ENCODE measurements around the gene IMMP2L.
"Not testable (repeated sequence)": the region's sequence is repeated elsewhere in the genome, so short reads cannot be mapped to it uniquely, and the experiment has no call there.

IMMP2L gene

DNA sequence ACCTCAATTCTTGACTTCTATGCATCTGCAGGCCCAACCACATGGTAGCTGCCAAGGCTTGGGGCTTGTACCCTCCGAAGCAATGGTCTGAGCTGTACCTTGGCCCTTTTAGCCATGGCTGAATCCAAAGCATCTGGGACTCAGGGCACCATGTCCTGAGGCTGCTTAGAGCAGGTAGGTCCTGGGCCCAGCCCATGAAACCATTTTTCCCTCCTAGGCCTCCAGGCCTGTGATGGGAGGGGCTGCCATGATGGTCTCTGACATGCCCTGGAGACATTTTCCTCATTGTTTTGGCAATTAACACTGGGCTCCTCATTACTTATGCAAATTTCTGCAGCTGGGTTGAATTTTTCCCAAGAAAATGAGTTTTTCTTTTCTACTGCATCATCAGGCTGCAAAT is 889.1 kb downstream of the IMMP2L start:
- TF ChIP-seq, protein P1, sequence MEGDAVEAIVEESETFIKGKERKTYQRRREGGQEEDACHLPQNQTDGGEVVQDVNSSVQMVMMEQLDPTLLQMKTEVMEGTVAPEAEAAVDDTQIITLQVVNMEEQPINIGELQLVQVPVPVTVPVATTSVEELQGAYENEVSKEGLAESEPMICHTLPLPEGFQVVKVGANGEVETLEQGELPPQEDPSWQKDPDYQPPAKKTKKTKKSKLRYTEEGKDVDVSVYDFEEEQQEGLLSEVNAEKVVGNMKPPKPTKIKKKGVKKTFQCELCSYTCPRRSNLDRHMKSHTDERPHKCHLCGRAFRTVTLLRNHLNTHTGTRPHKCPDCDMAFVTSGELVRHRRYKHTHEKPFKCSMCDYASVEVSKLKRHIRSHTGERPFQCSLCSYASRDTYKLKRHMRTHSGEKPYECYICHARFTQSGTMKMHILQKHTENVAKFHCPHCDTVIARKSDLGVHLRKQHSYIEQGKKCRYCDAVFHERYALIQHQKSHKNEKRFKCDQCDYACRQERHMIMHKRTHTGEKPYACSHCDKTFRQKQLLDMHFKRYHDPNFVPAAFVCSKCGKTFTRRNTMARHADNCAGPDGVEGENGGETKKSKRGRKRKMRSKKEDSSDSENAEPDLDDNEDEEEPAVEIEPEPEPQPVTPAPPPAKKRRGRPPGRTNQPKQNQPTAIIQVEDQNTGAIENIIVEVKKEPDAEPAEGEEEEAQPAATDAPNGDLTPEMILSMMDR (IDR thresholded peaks at IDR 0.05; ENCODE audit: insufficient read depth, low read depth, low read length, missing control alignments): no peak
- DNase-seq (ENCODE audit: low read depth): no peak
- no peak overlapping the region for H3K4me3 ChIP-seq (ENCODE audit: low read length)

DNA sequence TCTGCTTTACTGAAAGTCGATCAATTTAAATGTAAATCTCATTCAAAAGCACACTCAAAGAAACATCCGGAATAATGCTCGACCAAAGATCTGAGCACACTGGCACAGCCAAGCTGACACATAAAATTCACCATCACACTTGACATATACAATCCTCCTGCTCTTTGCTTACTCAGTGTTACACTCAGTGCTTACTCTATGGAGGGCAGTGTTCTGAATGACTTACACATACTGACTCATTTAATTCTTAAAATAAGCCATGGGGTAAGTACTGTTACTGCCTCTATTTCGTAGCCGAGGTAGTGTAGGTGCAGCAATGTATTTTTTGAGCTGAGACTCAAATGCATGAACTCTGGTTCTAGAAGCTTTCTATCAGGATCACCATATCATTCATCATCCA is 892.9 kb downstream of the IMMP2L start:
- peak; percentile 4 for DNase-seq (ENCODE audit: low read depth)
- TF ChIP-seq, protein P1 (IDR thresholded peaks at IDR 0.05; ENCODE audit: insufficient read depth, low read depth, low read length, missing control alignments): no peak
- no peak overlapping the region for H3K4me3 ChIP-seq (ENCODE audit: low read length)

DNA sequence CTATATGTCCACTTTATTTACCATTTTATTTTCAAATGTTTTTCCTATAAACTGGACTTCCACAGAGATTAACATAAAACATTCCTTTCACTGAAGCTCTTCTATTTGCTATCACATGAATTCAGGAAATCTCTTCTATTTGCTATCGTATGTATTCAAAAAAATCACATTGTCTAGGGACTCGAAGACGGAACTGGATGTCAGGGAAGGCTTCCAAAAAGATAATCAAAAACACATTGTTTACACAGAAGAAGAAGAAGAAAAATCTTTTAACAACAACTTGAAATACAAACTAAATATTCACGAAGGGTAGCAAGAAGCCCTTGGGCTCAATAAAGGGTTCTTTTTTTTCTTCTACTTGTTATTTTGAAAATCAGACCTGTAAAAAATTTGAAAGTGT is 897.5 kb downstream of the IMMP2L start:
- H3K4me3 ChIP-seq (ENCODE audit: low read length): no peak overlapping the region
- TF ChIP-seq, protein P1 (IDR thresholded peaks at IDR 0.05; ENCODE audit: insufficient read depth, low read depth, low read length, missing control alignments): no peak
- DNase-seq (ENCODE audit: low read depth): no peak

DNA sequence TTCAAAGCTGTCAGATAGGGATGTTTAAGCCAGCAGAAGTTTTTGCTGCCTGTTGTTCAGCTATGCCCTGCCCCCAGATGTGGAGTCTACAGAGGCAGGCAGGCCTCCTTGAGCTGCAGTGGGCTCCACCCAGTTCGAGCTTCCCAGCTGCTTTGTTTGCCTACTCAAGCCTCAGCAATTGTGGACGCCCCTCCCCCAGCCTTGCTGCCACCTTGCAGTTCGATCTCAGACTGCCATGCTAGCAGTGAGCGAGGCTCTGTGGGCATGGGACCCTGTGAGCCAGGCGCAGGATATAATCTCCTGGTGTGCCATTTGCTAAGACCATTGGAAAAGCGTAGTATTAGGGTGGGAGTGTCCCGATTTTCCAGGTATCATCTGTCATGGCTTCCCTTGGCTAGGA is 901.7 kb downstream of the IMMP2L start:
- not testable (repeated sequence) for H3K4me3 ChIP-seq (ENCODE audit: low read length)

DNA sequence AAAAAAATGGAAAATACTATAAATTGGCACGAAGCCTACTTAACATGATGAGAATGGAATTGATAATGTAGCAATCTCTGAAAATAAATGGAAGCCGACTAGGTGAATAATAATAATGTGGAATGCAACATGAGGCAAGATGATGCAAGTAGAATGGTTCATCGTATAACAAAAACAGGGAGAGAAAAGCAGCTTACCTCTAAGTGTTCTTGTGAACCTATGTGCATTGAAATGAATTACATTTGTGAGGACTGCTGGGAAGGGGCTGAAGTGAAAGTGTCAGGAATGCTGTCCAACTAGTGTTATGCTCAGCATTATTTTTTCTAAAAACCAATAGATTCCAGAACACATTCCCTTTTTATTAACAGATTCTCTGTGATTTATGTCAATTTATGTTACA is 912.0 kb downstream of the IMMP2L start:
- peak; percentile 5 for DNase-seq (ENCODE audit: low read depth)
- TF ChIP-seq, protein P1 (IDR thresholded peaks at IDR 0.05; ENCODE audit: insufficient read depth, low read depth, low read length, missing control alignments): no peak
- H3K4me3 ChIP-seq (ENCODE audit: low read length): no peak overlapping the region

More for the DNA sequence above, 901.7 kb downstream of the IMMP2L start:
- DNase-seq (ENCODE audit: low read depth): not testable (repeated sequence)

DNA sequence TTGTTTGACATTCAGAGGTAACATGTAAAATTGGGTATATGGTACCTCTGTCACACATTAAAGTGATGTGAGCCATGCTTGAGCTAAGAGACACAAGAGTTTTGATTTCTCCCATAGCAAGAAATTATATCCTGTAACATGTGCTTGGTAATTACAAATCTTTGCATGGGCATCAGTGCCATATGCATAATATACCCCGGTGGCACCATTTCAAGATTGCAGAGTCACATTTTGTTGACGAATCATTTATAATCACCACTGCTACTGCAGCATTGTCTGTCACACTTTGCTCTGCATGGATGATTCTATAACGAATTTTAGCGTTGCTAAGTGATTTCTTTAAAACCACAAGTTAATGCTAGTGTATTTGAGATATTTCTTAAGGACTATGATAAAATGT is 915.0 kb downstream of the IMMP2L start:
- TF ChIP-seq, protein P1 (IDR thresholded peaks at IDR 0.05; ENCODE audit: insufficient read depth, low read depth, low read length, missing control alignments): no peak
- no peak overlapping the region for H3K4me3 ChIP-seq (ENCODE audit: low read length)
- DNase-seq (ENCODE audit: low read depth): no peak

DNA sequence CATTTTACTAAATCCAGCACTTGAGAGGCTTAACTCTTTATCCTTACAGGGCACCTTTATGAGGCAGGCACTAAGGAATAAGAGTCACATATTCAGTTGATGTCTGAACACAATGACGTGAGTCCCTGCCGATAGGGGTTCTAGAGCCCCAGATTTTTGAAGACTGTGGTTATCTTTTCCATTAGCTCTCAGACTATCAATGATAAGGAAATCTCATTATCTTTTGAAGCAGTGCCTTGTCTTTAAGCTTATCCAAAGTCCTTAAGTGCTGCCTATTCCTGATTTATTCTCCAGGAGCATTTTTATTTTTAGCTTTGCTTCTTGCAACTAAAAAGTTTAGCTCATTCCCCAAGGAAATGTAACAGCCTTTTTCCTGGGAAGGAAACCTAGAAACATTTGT is 915.5 kb downstream of the IMMP2L start:
- TF ChIP-seq, protein P1 (IDR thresholded peaks at IDR 0.05; ENCODE audit: insufficient read depth, low read depth, low read length, missing control alignments): no peak
- DNase-seq (ENCODE audit: low read depth): no peak
- no peak overlapping the region for H3K4me3 ChIP-seq (ENCODE audit: low read length)

DNA sequence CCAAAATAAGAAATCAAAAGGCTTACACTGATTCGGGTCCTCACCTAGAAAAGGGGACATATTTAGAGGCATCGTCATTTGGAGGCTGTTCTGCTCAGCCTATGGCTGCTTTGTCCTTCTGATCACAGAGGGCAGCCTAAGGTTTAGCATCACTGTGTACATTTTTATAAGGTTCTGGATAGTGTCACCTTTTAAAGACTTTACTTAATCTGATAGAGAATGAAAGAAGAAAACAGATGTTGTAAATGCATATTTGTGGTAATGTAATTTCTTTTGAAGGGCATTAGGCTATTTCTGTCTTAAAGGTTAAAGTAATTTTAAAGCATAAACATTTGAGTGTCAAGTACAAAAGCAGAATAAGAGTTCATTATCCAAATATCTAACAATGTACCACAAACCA is 916.7 kb downstream of the IMMP2L start:
- no peak overlapping the region for H3K4me3 ChIP-seq (ENCODE audit: low read length)
- DNase-seq (ENCODE audit: low read depth): no peak
- TF ChIP-seq, protein P1 (IDR thresholded peaks at IDR 0.05; ENCODE audit: insufficient read depth, low read depth, low read length, missing control alignments): no peak
